ENCODE results near the gene SLC7A1. TPM values are rescaled to one million over a fixed set of nuclear protein-coding genes. Genes with fewer than 3 reads are reported as not detected.

SLC7A1 gene
- total RNA-seq, 4 donors from 2014 or later = 46.0 to 72.8 (median 50.8) TPM

DNA sequence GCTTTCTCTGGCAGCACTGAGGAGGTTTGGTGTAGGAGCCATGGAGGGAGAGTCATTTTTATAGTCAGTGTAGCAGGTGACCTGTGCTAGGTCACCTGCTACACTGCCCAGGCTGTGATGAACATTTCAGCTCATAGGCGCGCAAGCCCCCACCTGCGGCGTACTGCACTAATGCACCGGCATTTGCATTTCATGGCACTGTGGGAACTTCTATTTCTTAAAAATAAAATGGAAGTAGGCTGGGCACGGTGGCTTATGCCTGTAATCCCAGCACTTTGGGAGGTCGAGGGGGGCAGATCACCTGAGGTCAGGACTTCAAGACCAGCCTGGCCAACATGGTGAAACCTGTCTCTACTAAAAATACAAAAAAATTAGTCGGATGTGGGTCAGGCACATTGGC lies 101.0 kb downstream of the SLC7A1 start:
- intact Hi-C loops (cut with DNase I; ENCODE audit: low total_unique reads) = no loop called here
- WGBS, 2 donors = 87 to 95% methylated on average over 8 of the region's 8 CpGs
- TF ChIP-seq, protein P1, sequence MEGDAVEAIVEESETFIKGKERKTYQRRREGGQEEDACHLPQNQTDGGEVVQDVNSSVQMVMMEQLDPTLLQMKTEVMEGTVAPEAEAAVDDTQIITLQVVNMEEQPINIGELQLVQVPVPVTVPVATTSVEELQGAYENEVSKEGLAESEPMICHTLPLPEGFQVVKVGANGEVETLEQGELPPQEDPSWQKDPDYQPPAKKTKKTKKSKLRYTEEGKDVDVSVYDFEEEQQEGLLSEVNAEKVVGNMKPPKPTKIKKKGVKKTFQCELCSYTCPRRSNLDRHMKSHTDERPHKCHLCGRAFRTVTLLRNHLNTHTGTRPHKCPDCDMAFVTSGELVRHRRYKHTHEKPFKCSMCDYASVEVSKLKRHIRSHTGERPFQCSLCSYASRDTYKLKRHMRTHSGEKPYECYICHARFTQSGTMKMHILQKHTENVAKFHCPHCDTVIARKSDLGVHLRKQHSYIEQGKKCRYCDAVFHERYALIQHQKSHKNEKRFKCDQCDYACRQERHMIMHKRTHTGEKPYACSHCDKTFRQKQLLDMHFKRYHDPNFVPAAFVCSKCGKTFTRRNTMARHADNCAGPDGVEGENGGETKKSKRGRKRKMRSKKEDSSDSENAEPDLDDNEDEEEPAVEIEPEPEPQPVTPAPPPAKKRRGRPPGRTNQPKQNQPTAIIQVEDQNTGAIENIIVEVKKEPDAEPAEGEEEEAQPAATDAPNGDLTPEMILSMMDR (IDR thresholded peaks at IDR 0.05) = no peak
- no peak for TF ChIP-seq POLR2A (IDR thresholded peaks at IDR 0.05)

DNA sequence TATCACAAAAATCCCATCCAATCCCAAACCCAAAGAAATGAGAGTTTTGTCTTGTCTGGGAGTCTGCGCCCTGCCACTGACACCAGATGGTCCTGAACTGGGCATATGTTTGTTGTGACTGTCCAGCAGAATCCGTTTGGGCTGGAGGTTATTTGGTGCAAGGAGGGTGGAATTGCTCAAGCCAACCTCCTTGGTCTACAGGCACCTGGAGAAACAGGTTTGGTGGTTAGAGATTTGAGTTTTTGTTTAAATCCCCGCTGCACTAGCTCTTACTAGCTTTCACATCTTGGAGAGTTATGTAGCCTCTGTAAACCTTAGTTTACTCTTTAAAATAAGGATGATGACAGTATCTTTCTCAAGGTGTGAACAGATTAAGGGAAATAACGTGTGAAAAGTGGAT lies 101.7 kb downstream of the SLC7A1 start:
- no peak overlapping the region for H3K4me3 ChIP-seq (ENCODE audit: low read depth, poor library complexity, severe bottlenecking)
- intact Hi-C loops (cut with DNase I; ENCODE audit: low total_unique reads) = no loop called here
- 63 to 73% methylated on average over 4 of the region's 4 CpGs for WGBS, 2 donors
- no peak for DNase-seq (ENCODE audit: low spot score in 2 of 2)
- TF ChIP-seq, protein P1 (IDR thresholded peaks at IDR 0.05) = no peak
- TF ChIP-seq POLR2A (IDR thresholded peaks at IDR 0.05) = no peak

More for the DNA sequence above, 101.0 kb downstream of the SLC7A1 start:
- DNase-seq (ENCODE audit: low spot score in 2 of 2) = no peak
- no peak overlapping the region for H3K4me3 ChIP-seq (ENCODE audit: low read depth, poor library complexity, severe bottlenecking)

DNA sequence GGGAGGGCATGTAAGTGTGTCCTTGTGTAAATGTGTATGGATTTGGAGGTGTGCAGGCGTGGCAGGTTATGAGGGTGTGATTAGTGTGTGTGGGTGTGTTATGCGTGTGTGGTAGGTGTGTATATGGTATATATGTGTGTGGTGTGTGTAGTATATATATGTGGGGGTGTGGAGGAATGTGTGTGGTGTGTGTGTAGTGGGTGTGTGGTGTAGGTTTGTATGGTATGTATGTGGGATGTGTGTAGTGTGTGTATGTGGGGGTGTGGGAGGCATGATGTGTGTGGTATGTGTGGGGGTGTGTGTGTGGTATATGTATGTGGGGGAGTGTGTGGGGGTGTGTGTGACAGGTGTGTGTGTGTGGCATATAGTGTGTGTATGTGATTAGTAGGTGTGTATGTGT lies 104.2 kb downstream of the SLC7A1 start:
- intact Hi-C loops (cut with DNase I; ENCODE audit: low total_unique reads) = no loop called here
- WGBS, 2 donors = 45 to 77% methylated on average over 2 of the region's 2 CpGs
- TF ChIP-seq POLR2A (IDR thresholded peaks at IDR 0.05) = no peak
- TF ChIP-seq, protein P1 (IDR thresholded peaks at IDR 0.05) = no peak
- no peak for DNase-seq (ENCODE audit: low spot score in 2 of 2)
- H3K4me3 ChIP-seq (ENCODE audit: low read depth, poor library complexity, severe bottlenecking) = no peak overlapping the region

DNA sequence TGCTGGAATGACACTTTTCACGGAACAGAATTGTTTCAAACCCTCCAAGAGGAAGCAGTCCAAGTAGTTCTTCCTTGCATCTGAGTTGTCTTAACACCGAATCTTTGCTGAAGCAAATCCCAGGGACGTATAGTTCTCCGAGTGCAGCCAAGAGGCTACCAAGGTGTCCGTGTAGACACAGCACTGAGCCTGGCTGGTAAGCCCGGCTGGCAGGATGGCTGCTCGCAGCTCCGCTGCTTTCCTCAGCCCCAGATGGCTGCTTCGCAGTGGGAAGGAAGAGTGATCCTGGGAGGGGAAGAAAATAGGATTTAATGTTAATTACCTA lies 105.0 kb downstream of the SLC7A1 start:
- intact Hi-C loops (cut with DNase I; ENCODE audit: low total_unique reads) = no loop called here
- no peak overlapping the region for H3K4me3 ChIP-seq (ENCODE audit: low read depth, poor library complexity, severe bottlenecking)
- TF ChIP-seq, protein P1 (IDR thresholded peaks at IDR 0.05) = no peak
- TF ChIP-seq POLR2A (IDR thresholded peaks at IDR 0.05) = no peak
- no peak for DNase-seq (ENCODE audit: low spot score in 2 of 2)
- 84 to 85% methylated on average over 9 of the region's 9 CpGs for WGBS, 2 donors

DNA sequence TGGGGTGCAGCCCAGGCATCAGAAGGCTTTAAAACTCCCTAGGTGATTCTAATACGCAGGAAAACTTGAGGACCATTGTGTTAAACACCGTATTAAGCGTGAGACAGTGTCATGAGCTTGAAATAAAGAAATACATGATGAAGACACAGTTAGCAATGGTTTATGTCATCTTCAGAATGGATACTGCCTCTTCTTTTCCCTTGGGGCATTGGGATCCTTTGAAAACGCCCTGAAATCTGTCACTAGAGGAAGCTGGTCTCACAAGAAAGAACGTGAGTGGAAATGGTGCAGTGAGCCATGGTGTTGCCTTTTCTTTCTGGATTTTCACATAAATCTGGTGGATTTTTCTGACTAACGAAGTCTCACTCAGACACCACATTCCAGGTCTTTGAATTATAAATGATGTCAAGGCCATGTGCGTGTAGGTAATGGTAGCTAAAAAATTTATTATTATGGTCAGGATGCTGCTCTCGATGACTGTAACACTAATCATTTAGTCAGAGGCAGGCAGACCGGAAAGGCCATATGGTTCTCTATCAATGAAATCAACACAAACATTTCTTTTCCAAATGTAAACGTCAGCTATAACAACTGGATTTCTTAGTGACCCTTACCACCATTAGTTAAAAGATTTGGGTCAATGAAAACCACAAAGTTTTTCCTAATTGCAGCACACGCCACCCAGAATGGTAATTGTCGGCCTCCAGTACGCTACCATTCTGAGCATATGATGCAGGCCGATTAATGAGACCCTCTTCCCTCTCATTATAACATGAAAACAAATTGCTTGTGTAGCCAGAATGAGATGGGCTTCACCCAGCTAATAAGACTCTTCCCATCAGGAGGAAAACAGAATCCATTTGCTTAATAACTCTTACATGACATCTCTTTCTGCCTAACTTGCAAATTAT lies 105.6 kb downstream of the SLC7A1 start:
- TF ChIP-seq, protein P1 (IDR thresholded peaks at IDR 0.05) = no peak
- no peak for TF ChIP-seq POLR2A (IDR thresholded peaks at IDR 0.05)
- H3K4me3 ChIP-seq (ENCODE audit: low read depth, poor library complexity, severe bottlenecking) = no peak overlapping the region
- intact Hi-C loops (cut with DNase I; ENCODE audit: low total_unique reads) = no loop called here
- no peak for DNase-seq (ENCODE audit: low spot score in 2 of 2)
- WGBS, 2 donors = 81 to 87% methylated on average over 14 of the region's 14 CpGs
